Thyroid gland (tissue), 4 donors: ENCODE results near the gene MSGN1.

Source experiments
- POLR2A ChIP-seq, 2 donors: fragments of 450-650 bp; IDR thresholded peaks; one replicate each; pipeline ENCODE4 v1.6.1; 2017; ENCODE audit warnings: antibody characterized with exemption in 2 of 2, mild to moderate bottlenecking in 2 of 2, moderate library complexity in 1 of 2
- TF ChIP-seq, protein P1 (sequence below), 6 experiments: fragments of 200-600 bp in 3 of 6; fragments of 450-650 bp in 3 of 6; sonication (generic) in 3 of 6; IDR thresholded peaks; one replicate each; pipeline ENCODE4 v1.5.1; 2016 to 2019; ENCODE audit warnings: antibody characterized with exemption in 6 of 6, mild to moderate bottlenecking in 2 of 6, inconsistent platforms in 1 of 6, moderate library complexity in 1 of 6

- TF ChIP-seq, protein P1, sequence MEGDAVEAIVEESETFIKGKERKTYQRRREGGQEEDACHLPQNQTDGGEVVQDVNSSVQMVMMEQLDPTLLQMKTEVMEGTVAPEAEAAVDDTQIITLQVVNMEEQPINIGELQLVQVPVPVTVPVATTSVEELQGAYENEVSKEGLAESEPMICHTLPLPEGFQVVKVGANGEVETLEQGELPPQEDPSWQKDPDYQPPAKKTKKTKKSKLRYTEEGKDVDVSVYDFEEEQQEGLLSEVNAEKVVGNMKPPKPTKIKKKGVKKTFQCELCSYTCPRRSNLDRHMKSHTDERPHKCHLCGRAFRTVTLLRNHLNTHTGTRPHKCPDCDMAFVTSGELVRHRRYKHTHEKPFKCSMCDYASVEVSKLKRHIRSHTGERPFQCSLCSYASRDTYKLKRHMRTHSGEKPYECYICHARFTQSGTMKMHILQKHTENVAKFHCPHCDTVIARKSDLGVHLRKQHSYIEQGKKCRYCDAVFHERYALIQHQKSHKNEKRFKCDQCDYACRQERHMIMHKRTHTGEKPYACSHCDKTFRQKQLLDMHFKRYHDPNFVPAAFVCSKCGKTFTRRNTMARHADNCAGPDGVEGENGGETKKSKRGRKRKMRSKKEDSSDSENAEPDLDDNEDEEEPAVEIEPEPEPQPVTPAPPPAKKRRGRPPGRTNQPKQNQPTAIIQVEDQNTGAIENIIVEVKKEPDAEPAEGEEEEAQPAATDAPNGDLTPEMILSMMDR (IDR thresholded peaks at IDR 0.05): no peak
- TF ChIP-seq POLR2A (IDR thresholded peaks at IDR 0.05): no peak
Observed at GRCh38 chr2:17800693-17801458, 15.4 kb upstream of the MSGN1 start.
